ENCODE results near the gene ZMYND8.
A peak's percentile ranks its signal among the peaks of the same experiment; 100 is the strongest.

The ZMYND8 gene

DNA sequence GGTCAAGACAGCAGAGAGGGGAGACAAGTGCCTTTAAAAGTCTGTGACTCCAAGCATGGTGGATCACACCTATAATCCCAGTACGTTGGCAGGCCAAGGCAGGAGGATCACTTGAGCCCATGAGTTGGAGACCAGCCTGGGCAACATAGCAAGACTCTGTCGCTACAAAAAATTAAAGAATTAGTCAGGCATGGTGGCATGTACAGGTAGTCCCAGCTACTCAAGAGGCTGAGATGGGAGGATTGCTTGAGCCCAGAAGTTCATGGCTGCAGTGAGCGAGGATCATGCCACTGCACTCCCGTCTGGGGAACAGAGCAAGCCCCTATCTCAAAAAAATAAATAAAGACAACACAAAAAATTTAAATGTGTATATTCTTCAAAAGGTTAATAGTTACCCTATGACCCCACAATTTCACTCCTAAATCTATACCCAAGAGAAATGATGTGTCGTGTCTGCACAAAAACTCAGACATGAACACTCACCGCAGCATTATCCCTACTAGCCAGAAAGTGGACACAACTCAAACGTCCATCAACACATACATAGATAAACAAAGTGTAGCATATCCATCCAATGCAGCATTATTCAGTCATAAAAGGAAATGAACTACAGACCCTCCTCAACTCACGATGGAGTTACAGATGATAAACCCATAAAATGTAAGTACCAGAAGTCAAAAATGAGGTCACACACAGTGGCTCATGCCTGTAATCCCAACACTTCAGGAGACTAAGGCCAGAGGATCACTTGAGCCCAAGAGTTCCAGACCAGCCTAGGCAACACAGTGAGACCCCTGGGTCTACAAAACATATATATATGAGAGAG lies 23.9 kb downstream of the ZMYND8 start:
- no peak for DNase-seq

DNA sequence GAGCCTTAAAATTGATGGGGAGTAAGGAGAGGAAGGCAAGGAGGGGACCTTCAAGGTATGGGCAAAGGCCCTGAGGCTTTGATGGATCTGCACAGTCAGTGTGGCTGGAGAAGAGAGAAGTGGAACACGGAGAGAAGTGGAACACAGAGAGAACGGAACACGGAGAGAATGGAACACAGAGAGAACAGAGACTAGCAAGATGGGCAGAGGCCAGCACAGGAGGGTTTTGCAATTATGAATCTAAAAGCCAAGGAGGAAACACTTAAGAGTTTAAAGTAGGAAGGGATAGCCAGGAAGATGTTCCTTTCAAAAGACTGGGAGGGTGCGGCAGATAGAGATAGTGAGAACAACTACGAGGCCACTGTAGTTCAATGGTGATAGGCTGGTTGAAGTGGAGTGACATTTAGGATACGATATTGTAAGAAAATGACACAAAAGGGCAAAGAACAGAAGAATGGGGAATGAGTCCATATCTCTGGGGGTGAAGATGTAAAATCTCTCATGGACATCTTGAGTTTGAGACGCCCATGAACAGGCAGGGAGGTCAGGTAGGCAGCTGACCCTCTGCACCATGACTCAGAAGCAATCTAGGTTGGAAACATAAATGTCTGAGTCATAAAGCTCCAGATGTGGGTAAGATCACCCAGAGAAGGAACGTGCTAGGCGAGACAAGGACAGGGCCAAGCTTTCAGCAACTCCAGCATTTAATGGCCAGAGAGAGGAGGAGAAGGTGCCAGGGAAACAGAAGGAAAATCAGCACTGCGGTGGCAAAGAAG lies 25.4 kb downstream of the ZMYND8 start:
- DNase-seq: no peak

- DNase-seq: no peak
These were observed 26.4 kb downstream of the ZMYND8 start for GRCh38 chr20:47330071-47330470.

GRCh38 chr20:47328129-47328528 lies 28.4 kb downstream of the ZMYND8 start:
- DNase-seq: no peak

DNA sequence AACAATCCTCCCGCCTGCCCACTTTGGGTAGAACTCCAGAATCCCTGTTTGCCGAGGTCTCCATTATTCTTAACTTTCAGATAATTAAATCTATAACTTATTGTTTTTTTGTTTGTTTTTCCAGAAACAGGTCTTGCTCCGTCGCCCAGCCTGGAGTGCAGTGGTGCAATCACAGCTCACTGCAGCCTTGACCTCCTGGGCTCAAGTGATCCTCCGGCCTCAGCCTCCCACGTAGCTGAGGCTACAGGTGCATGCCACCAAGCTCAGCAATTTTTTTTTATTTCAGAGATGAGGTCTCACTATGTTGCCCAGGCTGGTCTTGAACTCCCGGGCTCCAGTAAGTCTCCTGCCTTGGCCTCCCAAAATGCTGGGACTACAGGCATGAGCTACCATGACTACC lies 28.8 kb downstream of the ZMYND8 start:
- DNase-seq: no peak

GRCh38 chr20:47326658-47327268 lies 29.7 kb downstream of the ZMYND8 start:
- no peak for DNase-seq

DNA sequence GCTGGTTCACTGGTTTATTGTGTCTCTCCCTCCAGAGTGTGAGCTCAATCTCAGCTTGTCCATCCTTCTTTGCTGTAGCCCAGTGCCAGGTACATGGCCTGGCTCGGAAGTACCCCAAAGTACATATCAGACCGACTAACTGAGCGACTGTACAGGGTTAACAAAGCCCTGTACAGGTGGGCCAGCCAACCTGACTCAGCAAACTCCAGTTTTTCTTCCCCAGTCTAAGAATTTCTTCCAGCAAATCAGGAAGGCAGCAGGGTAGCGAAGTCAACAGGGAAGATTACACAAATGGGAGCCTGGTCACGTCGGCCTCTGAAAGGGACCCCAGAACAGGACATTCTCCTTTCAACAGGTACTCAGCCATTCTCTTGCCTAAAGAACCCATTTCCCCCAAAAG lies 31.3 kb downstream of the ZMYND8 start:
- DNase-seq: no peak

GRCh38 chr20:47320990-47321805 lies 35.3 kb downstream of the ZMYND8 start:
- DNase-seq: no peak

- DNase-seq: no peak
These were observed 36.8 kb downstream of the ZMYND8 start for GRCh38 chr20:47319517-47320252.

- peak in 1 of 5 donors; percentile 51 for DNase-seq
These were observed 37.6 kb downstream of the ZMYND8 start for GRCh38 chr20:47318586-47319516.

DNA sequence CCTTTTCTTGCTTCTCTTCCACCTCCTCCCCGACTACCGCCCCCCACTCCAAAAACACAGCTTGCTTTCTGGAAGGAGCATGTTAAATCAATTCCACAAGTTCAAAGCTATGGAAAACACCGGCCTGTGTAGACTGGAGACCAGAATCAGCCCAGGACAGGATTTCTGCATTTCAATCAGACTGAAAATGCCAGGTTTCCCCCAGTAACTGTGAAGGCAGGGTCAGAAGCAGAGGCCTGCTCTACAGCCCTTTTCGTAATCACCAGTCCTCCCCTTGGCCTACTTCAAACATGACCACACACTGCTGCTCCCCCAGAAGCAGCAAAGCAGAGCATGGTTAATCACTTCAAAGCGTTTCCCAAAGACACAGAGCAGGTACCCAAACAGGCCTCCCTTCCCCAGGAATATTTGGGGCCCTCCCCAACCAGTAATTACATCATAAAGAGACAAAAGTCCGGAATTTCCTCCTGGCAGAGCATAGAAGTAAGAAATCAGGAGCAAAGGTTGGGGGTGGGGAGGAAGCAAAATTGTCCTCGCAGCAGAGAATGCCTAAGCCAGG lies 38.4 kb downstream of the ZMYND8 start:
- no peak for DNase-seq

DNA sequence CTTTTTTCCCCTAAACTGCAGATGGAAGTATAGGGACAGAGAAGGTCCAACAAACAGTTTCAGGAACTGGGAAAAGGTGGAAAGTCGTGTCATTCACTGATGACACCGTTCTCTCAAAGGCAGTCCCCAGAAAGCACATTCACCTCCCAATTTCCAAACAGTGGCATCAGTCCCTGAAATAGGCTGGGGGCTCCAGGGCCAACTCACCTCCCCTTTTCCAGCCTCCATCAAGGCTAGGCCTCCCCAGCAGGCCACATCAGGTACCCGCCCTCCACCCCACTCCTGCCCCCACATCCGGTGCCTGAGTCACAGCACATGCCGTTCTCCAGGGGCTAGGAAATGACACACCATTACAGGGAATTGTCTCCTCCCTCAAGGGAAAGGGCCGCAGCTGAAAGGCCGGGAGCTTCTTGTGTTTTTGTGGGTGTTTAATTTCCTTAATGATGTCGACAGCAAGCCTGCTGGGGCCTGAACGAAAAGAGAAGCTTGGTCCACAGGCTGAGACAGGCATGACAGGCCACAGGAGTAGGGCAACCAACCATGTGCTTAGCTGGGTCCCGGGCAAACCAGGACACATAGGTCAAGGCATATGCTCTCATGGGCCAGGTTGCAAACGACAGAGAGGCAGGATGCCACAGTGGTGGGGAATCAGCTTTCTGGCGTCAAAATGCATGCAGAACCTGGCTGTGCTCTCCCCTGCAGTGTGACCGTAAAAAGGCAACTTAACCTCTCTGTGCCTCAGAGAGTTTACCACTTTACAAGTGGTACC lies 39.2 kb downstream of the ZMYND8 start:
- peak in 4 of 5 donors; percentile 11 to 85 (median 14) for DNase-seq

GRCh38 chr20:47316776-47317126 lies 39.7 kb downstream of the ZMYND8 start:
- no peak for DNase-seq

GRCh38 chr20:47315339-47316056 lies 41.0 kb downstream of the ZMYND8 start:
- no peak for DNase-seq

DNA sequence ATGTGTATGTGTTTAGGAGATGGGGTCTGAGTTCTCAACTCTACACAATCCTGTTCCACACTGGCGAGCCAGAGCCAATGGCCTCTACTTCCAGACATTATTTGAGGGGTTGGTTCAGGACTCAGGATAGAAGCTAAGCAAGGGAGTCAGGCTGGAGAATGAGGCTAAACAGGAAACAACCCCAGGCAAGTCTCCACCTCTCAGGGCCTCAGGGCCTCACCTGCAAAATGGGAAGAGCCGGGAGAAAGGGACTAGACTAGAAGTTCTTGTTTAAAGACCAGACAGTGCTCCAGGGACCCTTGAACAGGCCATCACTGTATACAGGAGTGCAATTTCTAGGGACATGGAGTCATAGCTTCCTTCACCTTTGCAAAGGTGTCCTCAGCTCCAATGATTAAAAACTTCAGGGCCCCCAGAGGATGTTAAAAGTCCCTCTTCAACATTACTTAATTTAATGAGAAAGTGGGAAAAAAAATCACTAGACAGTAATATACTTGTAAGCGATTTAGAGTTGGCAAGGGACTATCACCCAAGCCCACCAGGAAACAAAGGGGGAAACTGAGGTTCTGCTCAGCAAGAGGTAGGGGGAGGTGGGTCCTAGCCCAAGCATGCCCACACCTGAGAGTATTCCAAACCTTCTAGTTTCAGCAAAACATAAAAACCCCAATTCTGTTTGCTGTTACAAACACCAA lies 41.7 kb downstream of the ZMYND8 start:
- no peak for DNase-seq

GRCh38 chr20:47311967-47312681 lies 44.4 kb downstream of the ZMYND8 start:
- DNase-seq: no peak

DNA sequence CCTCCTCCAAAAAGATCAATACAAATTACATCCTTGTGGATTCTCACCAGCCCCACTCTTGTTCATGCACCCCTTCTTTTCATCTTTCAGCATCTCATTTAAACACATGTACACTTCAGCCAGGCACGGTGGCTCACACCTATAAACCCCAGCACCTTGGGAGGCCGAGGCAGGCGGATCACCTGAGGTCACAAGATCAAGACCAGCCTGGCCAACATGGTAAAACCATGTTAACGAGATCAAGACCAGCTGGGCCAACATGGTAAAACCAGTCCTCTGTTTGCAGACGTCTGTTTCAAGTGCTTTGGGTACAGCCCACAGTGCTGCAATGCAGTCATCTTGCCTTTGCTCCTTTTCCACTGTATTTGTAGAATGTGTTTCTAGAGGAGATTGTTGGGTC lies 45.3 kb downstream of the ZMYND8 start:
- no peak for DNase-seq

- no peak for DNase-seq
These were observed 45.8 kb downstream of the ZMYND8 start for GRCh38 chr20:47310729-47311128.
